ENCODE measurements around the gene TBCK. TPM values are rescaled to one million over a fixed set of nuclear protein-coding genes. Genes with fewer than 3 reads are reported as not detected.
"Not testable (repeated sequence)": the region's sequence is repeated elsewhere in the genome, so short reads cannot be mapped to it uniquely, and the experiment has no call there.

TBCK gene
- total RNA-seq, 1 experiment from 2014 or later, result 29.5 TPM

DNA sequence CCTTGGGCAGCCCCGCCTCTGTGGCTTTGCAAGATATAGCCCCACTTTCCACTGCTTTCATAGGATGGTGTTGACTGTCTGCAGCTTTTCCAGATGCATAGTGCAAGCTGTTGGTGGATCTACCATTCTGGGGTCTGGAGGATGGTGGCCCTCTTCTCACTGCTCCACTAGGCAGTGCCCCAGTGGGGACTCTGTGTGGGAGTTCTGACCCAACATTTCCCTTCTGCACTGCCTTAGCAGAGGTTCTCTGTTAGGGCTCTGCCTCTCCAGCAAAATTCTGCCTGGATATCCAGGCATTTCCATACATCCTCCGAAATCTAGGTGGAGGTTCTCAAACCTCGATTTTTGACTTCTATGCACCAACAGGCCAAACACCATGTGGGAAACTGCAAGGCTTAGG lies 153.7 kb downstream of the TBCK start:
- no peak for DNase-seq (ENCODE audit: low spot score)
- in situ Hi-C loops (cut with HindIII; ENCODE audit: low sequenced_read_pairs), result no loop called here

DNA sequence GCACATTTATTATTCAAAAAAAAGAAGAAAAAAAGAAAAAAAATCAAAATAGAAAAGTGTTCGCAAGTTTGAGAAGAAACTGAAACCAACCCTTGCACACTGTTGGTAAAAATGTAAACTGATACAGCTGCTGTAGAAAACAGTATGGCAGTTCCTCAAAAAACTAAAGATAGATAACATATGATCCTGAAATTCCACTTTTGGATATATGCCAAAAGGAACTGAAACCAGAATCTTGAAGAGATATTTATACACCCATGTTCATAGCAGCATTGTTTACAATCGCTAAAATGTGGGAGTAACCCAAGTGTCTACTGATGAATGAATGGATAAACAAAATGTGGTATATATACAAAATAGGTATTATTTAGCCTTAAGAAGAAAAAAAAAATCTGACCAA lies 155.4 kb downstream of the TBCK start:
- in situ Hi-C loops (cut with HindIII; ENCODE audit: low sequenced_read_pairs), result no loop called here
- no peak for DNase-seq (ENCODE audit: low spot score)

DNA sequence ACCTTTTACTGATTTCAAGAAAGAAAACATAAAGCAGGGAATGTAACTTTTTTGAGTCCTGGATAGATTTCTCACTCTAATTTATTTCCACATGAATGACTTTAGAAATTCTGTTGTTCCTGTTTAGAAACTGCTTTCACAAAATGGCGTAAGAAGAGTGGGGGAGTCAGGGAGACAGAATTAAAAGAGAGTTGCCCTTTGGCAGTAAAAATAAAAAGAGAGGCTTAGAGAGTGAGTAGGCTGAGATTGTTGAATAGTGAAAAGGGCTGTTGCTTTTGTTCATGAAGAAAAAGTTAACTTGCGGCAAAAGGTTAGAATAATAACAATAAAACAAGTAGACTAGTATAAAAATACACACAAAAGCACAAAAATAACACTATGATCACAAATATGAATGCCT lies 166.1 kb downstream of the TBCK start:
- DNase-seq (ENCODE audit: low spot score), result no peak
- in situ Hi-C loops (cut with HindIII; ENCODE audit: low sequenced_read_pairs), result no loop called here

DNA sequence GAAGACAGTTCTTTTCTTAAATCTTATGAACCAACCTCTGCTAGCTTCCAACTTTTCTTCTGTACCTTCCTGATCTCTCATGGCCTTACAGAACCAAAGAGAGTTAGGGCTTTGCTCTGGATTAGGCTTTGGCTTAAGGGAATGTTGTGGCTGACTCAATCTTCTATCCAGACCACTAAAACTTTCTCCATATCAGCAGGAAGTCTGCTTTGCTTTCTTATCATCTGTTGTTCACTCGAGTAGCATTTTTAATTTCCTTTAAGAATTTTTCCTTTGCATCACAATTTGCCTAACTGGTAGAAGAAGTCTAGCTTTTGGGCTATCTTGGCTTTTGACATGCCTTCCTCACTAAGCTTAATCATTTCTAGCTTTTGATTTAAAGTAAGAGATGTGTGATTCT lies 167.0 kb downstream of the TBCK start:
- in situ Hi-C loops (cut with HindIII; ENCODE audit: low sequenced_read_pairs), result no loop called here

DNA sequence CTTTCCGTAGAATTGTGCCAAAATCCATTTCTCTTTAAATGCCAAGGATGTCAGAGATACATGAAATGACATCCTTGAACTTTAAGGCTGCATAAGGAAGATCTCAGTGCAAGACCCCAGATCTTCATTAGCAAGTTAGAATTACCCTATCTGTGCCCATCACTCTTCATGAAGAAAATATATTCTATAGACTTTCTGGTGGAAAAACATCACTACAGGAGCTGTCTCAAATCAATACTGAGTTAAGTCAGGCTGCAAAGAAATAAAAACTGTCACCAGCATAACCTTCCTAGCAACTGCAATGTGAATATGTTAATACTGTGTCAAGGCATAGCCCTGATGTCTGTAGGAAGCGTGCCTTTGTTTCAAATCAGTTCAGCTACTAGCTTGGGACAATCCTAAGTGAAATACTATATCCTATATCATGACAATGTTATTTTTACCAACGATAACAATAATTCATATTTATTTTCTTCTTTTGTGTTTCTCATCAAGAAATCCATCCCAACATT lies 173.3 kb downstream of the TBCK start:
- in situ Hi-C loops (cut with HindIII; ENCODE audit: low sequenced_read_pairs), result no loop called here
- no peak for DNase-seq (ENCODE audit: low spot score)

More for the DNA sequence above, 167.0 kb downstream of the TBCK start:
- no peak for DNase-seq (ENCODE audit: low spot score)

DNA sequence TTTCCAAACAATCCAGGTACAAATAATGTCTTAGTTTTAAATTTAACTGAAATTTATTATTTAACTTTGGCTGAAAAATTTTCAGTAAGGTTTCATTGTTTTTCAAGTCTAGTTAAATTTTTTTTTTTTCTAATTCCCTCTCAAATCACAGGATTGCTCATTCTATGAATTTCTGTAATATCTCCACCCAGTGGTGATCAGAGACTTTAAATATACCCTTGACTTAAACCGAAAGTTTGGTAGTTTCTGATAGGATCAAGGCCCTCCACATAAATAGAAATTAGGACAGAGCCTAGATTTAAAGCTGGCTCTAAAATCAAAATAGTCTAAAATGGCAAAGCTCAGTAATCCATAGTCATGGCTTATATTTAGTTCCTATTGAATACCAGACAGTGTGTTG lies 175.4 kb downstream of the TBCK start:
- no peak for DNase-seq (ENCODE audit: low spot score)
- in situ Hi-C loops (cut with HindIII; ENCODE audit: low sequenced_read_pairs), result no loop called here

DNA sequence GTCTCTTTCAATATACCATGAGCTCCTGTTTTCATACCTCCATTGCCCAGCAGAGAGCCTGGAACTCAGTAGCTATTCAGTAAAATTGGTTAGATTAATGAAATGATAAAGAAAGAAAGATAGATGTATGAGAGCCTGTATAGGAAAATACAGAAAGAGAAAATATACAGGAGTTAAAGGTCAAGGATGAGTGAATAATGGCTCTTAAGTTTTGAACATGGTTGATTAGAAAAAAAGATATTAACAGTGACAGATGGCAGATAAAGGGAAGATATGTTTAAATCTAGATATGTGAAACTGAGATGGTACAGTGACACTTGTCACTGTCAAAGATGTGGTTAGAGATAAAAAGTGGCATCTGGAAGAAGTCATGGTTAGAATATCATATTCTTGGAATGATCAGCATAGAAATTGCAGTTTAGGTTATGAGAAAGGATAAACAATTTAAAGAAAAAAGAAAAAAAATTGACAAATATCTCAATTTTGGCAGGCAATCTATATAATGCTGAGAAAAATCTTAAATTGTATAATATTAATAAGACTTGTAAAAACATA lies 179.2 kb downstream of the TBCK start:
- DNase-seq (ENCODE audit: low spot score), result no peak
- in situ Hi-C loops (cut with HindIII; ENCODE audit: low sequenced_read_pairs), result no loop called here

DNA sequence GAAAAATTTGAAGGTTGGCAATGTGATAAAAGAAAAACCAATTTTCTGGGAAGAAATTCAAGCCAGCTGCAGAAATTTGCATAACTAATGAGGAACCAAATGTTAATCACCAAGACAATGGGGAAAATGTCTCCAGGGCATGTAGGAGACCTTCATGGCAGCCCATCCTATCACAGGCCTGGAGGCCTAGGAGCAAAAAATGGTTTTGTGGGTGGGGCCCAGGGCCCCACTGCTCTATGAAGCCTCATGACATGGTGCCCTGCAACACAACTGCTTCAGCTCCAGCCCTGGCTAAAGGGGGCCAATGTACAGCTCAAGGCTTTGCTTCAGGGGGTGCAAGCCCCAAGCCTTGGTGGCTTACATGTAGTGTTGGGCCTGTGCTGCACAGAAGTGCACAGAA lies 184.0 kb downstream of the TBCK start:
- no peak for DNase-seq (ENCODE audit: low spot score)
- in situ Hi-C loops (cut with HindIII; ENCODE audit: low sequenced_read_pairs), result no loop called here

DNA sequence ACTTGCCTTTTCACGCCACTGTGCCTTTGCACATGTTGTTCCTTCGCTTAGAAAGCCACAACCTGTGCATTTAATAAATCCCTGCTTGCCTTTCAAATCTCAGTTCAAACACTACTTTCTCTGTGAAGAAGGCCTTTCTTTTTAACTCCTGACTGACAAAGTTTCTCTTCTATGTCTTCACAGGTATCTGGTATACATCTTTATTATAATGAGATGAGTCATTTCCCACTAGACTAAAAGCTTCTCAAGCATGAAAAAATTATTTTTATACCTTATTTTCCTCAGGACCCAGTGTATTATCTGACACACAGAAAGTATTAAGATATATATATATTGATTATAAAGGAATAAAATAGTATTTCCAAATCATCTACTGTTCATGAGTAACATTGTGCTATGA lies 189.9 kb downstream of the TBCK start:
- no peak for DNase-seq (ENCODE audit: low spot score)
- in situ Hi-C loops (cut with HindIII; ENCODE audit: low sequenced_read_pairs), result no loop called here

DNA sequence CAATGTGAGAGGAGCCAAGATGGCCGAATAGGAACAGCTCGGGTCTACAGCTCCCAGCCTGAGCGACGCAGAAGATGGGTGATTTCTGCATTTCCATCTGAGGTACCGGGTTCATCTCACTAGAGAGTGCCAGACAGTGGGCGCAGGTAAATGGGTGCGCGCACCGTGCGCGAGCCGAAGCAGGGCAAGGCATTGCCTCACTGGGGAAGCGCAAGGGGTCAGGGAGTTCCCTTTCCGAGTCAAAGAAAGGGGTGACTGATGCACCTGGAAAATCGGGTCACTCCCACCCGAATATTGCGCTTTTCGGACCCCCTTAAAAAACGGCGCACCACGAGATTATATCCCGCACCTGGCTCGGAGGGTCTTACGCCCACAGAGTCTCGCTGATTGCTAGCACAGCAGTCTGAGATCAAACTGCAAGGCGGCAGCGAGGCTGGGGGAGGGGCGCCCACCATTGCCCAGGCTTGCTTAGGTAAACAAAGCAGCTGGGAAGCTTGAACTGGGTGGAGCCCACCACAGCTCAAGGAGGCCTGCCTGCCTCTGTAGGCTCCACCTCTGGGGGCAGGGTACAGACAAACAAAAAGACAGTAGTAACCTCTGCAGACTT lies 196.0 kb downstream of the TBCK start:
- in situ Hi-C loops (cut with HindIII; ENCODE audit: low sequenced_read_pairs); DNase-seq (ENCODE audit: low spot score): not testable (repeated sequence)

DNA sequence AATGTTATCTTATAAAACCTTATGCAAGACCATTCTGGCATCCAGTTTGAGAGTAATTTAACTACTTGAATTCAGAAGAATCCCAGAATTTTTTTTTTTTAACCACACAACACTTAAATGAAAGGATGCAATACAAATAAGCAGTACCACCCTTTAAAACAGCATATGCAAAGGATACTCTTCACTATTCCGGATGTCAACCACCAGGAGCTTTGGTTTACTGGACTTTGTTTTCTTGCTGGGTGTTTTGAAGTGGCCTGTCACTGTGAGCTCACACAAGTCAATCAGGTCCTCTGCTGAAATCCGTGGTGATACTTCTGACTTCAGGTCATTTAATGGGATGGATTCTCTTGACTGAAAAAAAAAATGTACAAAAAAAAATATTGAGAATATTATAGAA lies 200.0 kb downstream of the TBCK start:
- DNase-seq (ENCODE audit: low spot score), result no peak
- in situ Hi-C loops (cut with HindIII; ENCODE audit: low sequenced_read_pairs), result no loop called here

DNA sequence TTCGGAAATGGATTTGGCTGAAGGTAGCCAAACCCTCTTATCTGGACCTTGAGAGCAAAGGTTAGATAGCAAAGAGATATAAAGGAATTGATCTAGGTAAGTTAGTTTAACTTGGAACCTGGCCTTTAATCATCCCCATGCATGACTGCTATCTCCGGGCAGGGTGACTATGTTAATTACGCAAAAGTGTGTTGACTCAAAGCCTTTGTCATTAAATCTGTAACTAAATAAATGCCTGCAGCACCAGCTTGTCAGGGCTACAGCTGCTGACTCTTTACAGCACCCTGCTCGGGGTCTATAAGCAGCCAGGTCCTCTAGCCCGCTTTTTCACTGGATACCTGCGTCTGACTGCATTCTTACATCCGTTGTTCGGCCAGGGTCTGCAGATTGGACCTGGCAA lies 201.7 kb downstream of the TBCK start:
- in situ Hi-C loops (cut with HindIII; ENCODE audit: low sequenced_read_pairs), result no loop called here
- no peak for DNase-seq (ENCODE audit: low spot score)

DNA sequence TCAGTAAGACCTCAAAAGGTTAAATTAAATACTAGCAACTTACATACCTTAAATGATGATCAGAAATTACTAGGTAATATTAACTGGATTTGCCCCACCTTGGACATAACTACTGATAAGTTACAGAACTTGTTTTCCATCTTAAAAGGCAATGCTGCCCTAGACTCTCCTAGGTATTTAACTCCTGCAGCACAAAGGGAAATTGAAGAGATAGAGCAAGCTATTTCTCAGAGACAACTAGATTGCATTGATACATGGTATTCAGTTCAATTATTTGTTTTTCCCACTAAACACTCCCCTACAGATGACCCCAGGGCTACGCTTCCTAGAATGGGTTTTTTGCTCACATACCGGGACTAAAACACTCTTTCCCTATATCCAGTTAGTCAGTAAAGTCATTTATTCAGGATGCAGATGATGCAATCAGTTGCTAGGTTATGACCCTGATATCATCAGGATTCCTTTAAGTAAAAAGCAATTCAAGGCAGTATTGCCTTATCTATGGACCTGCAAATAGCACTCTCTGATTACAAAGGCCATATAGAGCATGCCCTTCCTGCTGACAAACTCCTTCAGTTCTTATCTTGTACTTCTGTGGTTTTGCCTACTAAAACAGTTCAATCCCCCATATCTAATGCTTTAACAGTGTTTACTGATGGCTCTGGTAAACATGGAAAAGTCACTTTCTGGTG lies 204.1 kb downstream of the TBCK start:
- in situ Hi-C loops (cut with HindIII; ENCODE audit: low sequenced_read_pairs); DNase-seq (ENCODE audit: low spot score): not testable (repeated sequence)

DNA sequence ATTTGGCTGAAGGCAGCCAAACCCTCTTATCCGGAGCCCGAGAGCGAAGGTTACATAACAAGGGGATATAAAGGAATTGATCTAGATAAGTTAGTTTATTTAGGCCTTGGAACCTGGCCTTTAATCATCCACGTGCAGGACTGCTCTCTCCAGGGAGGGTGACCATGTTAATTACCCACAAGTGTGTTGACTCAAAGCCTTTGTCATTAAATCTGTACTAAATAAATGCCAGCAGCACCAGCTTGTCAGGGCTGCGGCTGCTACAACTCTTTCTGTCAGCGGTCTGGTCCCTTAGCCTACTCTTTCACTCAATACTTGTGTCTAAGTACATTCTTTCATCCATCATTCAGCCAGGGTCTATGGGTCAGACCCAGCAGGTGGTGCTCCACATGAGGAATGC lies 206.1 kb downstream of the TBCK start:
- no peak for DNase-seq (ENCODE audit: low spot score)
- in situ Hi-C loops (cut with HindIII; ENCODE audit: low sequenced_read_pairs), result no loop called here

DNA sequence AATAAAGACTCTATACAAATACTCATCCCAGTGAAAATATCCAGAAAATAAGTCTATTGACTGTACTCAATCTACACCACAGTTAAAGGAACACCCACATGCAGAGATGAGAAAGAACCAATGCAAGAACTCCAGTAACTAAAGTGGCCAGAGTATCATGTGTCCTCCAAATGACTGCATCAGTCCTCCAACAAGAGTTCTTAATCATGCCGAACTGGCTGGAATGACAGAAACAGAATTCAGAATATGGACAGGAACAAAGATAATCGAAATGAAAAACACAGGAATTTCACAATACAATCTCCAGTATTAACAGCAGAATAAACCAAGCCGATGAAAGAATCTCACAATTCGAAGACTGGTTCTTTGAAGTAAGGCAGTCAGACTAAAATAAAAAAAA lies 210.3 kb downstream of the TBCK start:
- no peak for DNase-seq (ENCODE audit: low spot score)
- in situ Hi-C loops (cut with HindIII; ENCODE audit: low sequenced_read_pairs), result no loop called here

DNA sequence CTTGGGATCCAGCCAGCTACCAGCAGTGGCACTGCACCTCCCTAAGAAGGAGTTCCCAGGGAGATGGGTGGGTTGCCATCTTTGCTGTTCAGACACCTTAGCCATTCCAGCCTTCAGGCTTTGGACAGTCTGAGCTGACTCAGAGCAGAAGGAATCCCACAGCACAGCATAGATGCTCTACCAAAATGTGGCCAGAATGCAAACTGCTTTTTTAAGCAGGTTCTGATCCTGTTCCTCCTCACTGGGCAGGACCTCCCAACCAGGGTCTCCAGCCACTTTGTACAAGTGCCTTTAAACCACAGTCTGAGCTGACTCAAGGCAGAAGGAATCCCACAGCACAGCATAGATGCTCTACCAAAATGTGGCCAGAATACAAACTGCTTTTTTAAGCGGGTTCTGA lies 211.7 kb downstream of the TBCK start:
- in situ Hi-C loops (cut with HindIII; ENCODE audit: low sequenced_read_pairs), result no loop called here
- no peak for DNase-seq (ENCODE audit: low spot score)

DNA sequence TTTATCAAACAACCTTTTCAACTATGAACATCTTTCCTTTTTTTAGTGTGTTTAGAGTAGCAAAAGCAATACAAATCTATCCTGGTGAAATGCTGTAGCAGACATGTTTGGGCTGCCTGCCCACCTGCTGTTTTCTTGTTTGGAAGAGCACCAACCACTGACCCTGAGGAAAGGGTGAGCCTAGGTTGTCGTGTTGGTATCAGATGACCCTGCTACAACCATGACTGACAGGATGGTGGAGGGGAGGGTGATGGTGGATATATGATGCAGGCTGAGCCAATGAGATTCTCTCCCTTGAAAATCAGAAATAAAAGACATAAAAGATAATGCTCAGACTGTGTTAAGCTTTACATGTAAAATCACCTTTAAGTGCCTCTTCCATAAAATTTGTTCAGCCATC lies 219.6 kb downstream of the TBCK start:
- in situ Hi-C loops (cut with HindIII; ENCODE audit: low sequenced_read_pairs), result no loop called here
- DNase-seq (ENCODE audit: low spot score), result no peak

DNA sequence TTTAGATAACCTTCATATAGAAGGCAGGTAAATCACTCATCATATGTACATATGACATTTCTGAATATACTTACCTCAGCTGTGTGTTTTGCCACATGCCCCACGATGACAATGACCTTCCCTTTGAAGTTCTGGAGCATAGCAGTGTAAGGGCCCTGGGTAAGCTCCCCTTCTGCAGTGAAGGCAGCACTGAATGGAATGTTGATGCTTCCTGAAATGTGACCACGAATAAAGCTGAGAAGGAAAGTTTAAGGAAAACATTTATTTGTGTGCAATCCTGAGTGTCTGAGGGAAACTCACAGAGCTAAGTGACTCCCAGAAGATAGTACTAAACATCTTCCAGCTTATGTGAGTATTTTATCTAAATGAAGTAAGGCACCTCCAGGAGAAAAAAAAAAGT lies 220.6 kb downstream of the TBCK start:
- DNase-seq (ENCODE audit: low spot score), result no peak
- in situ Hi-C loops (cut with HindIII; ENCODE audit: low sequenced_read_pairs), result no loop called here

DNA sequence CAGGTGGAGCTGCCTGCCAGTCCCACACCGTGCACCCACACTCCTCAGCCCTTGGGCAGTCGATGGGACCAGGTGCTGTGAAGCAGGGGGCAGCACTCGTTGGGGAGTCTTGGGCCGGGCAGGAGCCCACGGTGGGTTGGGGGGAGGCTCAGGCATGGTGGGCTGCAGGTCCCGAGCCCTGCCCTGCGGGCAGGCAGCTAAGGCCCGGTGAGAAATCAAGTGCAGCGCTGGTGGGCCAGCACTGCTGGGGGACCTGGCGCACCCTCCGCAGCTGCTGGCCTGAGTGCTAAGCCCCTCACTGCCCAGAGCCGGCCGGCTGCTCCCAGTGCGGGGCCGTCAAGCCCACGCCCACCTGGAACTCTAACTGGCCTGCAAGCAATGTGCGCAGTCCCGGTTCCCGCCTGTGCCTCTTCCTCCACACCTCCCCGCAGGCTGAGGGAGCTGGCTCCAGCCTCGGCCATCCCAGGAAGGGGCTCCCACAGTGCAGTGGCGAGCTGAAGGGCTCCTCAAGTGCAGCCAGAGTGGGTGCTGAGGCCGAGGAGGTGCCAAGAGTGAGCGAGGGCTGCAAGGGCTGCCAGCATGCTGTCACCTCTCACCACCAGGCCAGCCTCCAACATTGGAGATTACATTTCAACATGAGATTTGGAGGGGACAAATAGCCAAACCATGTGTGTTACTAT lies 223.5 kb downstream of the TBCK start:
- in situ Hi-C loops (cut with HindIII; ENCODE audit: low sequenced_read_pairs), result no loop called here
- no peak for DNase-seq (ENCODE audit: low spot score)

DNA sequence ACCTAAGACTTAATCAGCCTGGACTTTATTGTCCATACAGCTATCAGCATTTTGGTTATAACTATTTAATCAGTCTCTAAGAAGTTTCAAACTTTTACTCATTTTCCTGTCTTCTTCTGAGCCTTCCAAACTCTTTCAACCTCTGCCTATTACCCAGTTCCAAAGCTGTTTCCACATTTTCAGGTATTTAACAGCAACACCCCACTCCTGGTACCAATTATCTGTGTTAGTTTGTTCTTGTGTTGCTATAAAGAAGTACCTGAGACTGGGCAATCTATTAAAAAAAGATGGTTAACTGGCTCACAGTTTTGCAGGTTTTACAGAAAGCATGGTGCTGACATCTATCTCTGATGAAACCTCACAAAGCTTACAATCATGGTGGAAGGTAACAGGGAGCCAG lies 225.2 kb downstream of the TBCK start:
- in situ Hi-C loops (cut with HindIII; ENCODE audit: low sequenced_read_pairs), result no loop called here
- no peak for DNase-seq (ENCODE audit: low spot score)
